Kidney capillary endothelial cell (primary cell): ENCODE measurements around the gene MRPS23.

Experiments
- DNase-seq: peaks from one replicate; pipeline ENCODE4 v3.0.0-alpha.2; 2018; ENCODE audit warnings: low spot score

MRPS23 gene

GRCh38 chr17:57879437-57880085, 29.7 kb upstream of the MRPS23 start:
- no peak for DNase-seq

- no peak for DNase-seq
Measured at GRCh38 chr17:57877803-57878377, 28.0 kb upstream of the MRPS23 start.

- DNase-seq, result no peak
Measured at GRCh38 chr17:57876866-57877237, 27.0 kb upstream of the MRPS23 start.

- DNase-seq, result no peak
Measured at GRCh38 chr17:57876023-57876865, 26.4 kb upstream of the MRPS23 start.

- DNase-seq, result peak; percentile 93
Measured at GRCh38 chr17:57875290-57876022, 25.6 kb upstream of the MRPS23 start.

- peak; percentile 94 for DNase-seq
Measured at GRCh38 chr17:57874434-57875289, 24.8 kb upstream of the MRPS23 start.

- DNase-seq, result no peak
Measured at GRCh38 chr17:57874058-57874419, 24.2 kb upstream of the MRPS23 start.

- peak; percentile 82 for DNase-seq
Measured at GRCh38 chr17:57873261-57874057, 23.6 kb upstream of the MRPS23 start.

- no peak for DNase-seq
Measured at GRCh38 chr17:57872536-57872935, 22.7 kb upstream of the MRPS23 start.

GRCh38 chr17:57871863-57872262, 22.0 kb upstream of the MRPS23 start:
- no peak for DNase-seq

- DNase-seq, result no peak
Measured at GRCh38 chr17:57871155-57871554, 21.3 kb upstream of the MRPS23 start.

GRCh38 chr17:57870283-57870635, 20.4 kb upstream of the MRPS23 start:
- no peak for DNase-seq

- DNase-seq, result no peak
Measured at GRCh38 chr17:57869617-57870282, 19.9 kb upstream of the MRPS23 start.

- no peak for DNase-seq
Measured at GRCh38 chr17:57868910-57869616, 19.2 kb upstream of the MRPS23 start.

- peak; percentile 89 for DNase-seq
Measured at GRCh38 chr17:57868007-57868909, 18.4 kb upstream of the MRPS23 start.

GRCh38 chr17:57867126-57867525, 17.3 kb upstream of the MRPS23 start:
- DNase-seq, result no peak

- no peak for DNase-seq
Measured at GRCh38 chr17:57866723-57867122, 16.9 kb upstream of the MRPS23 start.

- DNase-seq, result no peak
Measured at GRCh38 chr17:57866319-57866718, 16.5 kb upstream of the MRPS23 start.

- no peak for DNase-seq
Measured at GRCh38 chr17:57864273-57864672, 14.4 kb upstream of the MRPS23 start.
